Measurements from ENCODE around the gene NTRK1.

DNA sequence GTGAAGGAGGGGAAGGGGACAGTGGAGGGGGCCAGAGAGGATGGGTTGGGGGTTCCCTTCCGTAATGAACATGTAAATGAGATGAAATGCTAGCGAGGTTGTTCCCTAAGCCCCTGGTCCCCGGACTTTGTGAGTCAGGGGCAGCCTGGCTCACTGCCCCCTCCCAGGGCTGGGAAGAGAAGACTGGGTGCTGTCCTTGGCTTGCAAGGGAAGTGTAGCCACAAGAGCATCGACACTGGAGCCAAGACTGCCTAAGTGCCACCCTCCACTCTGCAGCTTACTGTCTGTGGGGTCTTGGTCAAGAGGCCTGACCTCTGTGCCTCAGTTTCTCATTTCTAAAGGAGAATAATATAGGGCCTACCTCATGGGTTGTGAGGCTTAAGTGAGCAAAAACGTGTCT, 33.3 kb downstream of the NTRK1 start:
- no peak for TF ChIP-seq CTCF (tag by site-specific recombination; IDR thresholded peaks at IDR 0.05)
- TF ChIP-seq ZNF423 (tag by site-specific recombination; IDR thresholded peaks at IDR 0.05), result no peak
- TF ChIP-seq, protein P1, sequence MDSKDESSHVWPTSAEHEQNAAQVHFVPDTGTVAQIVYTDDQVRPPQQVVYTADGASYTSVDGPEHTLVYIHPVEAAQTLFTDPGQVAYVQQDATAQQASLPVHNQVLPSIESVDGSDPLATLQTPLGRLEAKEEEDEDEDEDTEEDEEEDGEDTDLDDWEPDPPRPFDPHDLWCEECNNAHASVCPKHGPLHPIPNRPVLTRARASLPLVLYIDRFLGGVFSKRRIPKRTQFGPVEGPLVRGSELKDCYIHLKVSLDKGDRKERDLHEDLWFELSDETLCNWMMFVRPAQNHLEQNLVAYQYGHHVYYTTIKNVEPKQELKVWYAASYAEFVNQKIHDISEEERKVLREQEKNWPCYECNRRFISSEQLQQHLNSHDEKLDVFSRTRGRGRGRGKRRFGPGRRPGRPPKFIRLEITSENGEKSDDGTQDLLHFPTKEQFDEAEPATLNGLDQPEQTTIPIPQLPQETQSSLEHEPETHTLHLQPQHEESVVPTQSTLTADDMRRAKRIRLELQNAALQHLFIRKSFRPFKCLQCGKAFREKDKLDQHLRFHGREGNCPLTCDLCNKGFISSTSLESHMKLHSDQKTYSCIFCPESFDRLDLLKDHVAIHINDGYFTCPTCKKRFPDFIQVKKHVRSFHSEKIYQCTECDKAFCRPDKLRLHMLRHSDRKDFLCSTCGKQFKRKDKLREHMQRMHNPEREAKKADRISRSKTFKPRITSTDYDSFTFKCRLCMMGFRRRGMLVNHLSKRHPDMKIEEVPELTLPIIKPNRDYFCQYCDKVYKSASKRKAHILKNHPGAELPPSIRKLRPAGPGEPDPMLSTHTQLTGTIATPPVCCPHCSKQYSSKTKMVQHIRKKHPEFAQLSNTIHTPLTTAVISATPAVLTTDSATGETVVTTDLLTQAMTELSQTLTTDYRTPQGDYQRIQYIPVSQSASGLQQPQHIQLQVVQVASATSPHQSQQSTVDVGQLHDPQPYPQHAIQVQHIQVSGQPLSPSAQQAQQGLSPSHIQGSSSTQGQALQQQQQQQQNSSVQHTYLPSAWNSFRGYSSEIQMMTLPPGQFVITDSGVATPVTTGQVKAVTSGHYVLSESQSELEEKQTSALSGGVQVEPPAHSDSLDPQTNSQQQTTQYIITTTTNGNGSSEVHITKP (tag by site-specific recombination; IDR thresholded peaks at IDR 0.05), result no peak
- no peak for TF ChIP-seq MZF1 (tag by site-specific recombination; IDR thresholded peaks at IDR 0.05; ENCODE audit: borderline replicate concordance)

Data from HEK293 (cell line).